GM19438 (cell line): Measurements from ENCODE around the gene SLC2A8.

Experiments used
- ATAC-seq: cut with Tn5 transposase; IDR thresholded peaks from one replicate; pipeline ENCODE4 v1.9.1; 2021; ENCODE audit warnings: low read depth; ENCODE audit not compliant: unreplicated experiment

Gene SLC2A8

GRCh38 chr9:127451858-127452656 lies 55.1 kb downstream of the SLC2A8 start:
- no peak for ATAC-seq

GRCh38 chr9:127452691-127453090 lies 55.7 kb downstream of the SLC2A8 start:
- no peak for ATAC-seq

DNA sequence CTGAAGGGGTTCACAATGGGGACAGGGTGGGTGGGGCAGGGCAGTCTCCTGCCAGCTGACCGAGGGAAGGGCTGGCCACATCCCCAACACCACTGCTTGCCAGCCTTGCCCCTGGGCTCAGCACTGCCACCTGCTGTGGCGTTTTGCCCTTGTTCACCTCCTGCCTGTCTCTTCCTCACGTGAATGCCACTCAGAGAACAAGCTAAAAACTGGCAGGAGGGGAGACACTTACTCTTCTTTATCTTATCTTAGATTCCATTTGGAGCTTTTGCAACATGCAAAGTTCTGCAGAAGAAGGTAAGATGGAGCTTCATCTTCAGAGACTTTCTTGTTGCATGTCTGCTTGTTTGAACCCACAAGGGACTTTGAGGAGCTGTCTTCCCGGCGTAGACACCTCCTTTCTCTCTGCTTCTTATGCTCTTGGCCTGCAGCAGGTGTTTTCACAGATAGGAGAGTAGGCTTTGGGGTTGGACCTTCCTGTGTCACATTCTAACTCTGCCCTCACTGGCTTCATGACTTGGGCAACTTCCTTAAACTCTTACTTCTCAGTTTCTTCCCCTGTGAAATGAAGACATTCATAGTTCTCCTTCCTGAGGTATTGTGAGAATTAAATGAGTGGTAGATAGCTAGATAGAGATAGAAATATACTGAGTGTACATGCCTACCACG lies 58.5 kb downstream of the SLC2A8 start:
- ATAC-seq = no peak

DNA sequence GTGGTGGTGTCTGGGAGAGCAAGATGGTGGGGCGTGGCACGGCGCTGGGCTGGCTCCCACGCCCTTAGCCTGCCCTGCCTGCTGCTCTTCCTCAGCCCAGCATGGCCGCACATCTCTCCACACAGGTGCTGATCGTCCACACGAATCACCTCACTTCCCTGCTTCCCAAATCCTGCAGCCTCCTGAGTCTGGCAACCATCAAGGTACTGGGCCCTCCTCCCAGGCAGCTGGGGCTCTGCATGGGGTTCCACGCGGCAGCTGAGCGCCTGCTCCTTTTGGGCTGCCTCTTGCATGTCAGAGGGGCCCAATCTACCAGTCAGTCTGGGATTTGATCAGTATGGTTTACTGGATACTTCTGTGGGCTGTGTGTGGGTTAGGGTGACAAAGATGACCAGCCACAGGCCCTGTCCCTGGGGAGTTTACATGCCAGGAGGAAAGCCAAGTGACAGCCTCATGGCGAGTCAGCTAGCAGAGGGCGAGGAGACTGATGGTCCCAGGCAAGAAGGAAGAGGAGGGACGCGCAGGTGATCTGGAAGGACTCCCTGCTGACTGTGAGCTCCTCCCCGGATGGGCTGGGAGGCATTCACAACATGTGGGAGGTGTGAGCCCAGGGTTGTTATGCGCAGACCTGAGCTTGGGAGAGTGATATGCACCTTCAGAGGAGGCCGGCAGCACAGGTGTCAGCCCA lies 60.4 kb downstream of the SLC2A8 start:
- no peak for ATAC-seq
